IMR-90 (cell line): ENCODE measurements around the gene GRM4. TPM values are rescaled to one million over a fixed set of nuclear protein-coding genes. Genes with fewer than 3 reads are reported as not detected.

Experiments
- ATAC-seq: fragments of 200-7000 bp; cut with Tn5 transposase; 2 replicates; pipeline ENCODE4 v1.9.1; 2020; ENCODE audit warnings: low read depth, mild to moderate bottlenecking, moderate library complexity
- BruUV-seq: library from RNA; stranded (reverse); fragments of 400-500 nt; replicated peaks from 2 replicates; lab custom pipeline; 2021; lab: Mats Ljungman, UMichigan
- CTCF ChIA-PET: fragments of 300-600 bp; formaldehyde crosslinking; extraction: SDS; loops from one replicate; lab custom pipeline; 2021; ENCODE audit warnings: antibody characterized with exemption; lab: Yijun Ruan, JAX
- POLR2A ChIA-PET: fragments of 300-600 bp; sonication (Branson Sonifier 250); formaldehyde crosslinking; loops from one replicate; lab custom pipeline; 2022; ENCODE audit warnings: antibody characterized with exemption; ENCODE audit not compliant: unreplicated experiment; lab: Charles Lee
- DNase-seq: peaks from one replicate; pipeline ENCODE4 v3.0.0; 2013
- H2AFZ ChIP-seq: replicated peaks from 2 replicates; pipeline ENCODE3; 2013; ENCODE audit warnings: low read length, mild to moderate bottlenecking; ENCODE audit not compliant: poor library complexity
- H2AK5ac ChIP-seq: 2 replicates; pipeline ENCODE4 v1.6.1; 2013; ENCODE audit warnings: low read depth, low read length, inconsistent platforms
- H2AK9ac ChIP-seq: replicated peaks from 2 replicates; pipeline ENCODE3; 2013; ENCODE audit warnings: mild to moderate bottlenecking, low read depth, low read length, moderate library complexity; ENCODE audit not compliant: poor library complexity
- H2BK120ac ChIP-seq: 2 replicates; pipeline ENCODE4 v1.6.1; 2013; ENCODE audit warnings: low read depth, low read length, inconsistent platforms
- H2BK15ac ChIP-seq: 3 replicates; pipeline ENCODE4 v1.6.1; 2013; ENCODE audit warnings: low read depth, low read length, inconsistent platforms
- H2BK20ac ChIP-seq: 2 replicates; pipeline ENCODE4 v1.6.1; 2013; ENCODE audit warnings: low read depth, mild to moderate bottlenecking, inconsistent platforms, low read length, moderate library complexity
- H2BK5ac ChIP-seq: 2 replicates; pipeline ENCODE4 v1.6.1; 2013; ENCODE audit warnings: mild to moderate bottlenecking, low read depth, low read length, inconsistent platforms; ENCODE audit not compliant: poor library complexity, severe bottlenecking
- H3K14ac ChIP-seq: replicated peaks from 2 replicates; pipeline ENCODE4 v1.6.1; 2013; ENCODE audit warnings: low read depth, low read length, inconsistent platforms
- H3K18ac ChIP-seq: 2 replicates; pipeline ENCODE4 v1.6.1; 2013; ENCODE audit warnings: low read depth, low read length, control low read depth
- H3K23ac ChIP-seq: 2 replicates; pipeline ENCODE4 v1.6.1; 2013; ENCODE audit warnings: low read depth, low read length, inconsistent platforms
- H3K27ac ChIP-seq: 2 replicates; pipeline ENCODE4 v1.5.1; 2013; ENCODE audit warnings: mild to moderate bottlenecking, control low read depth, low read length; ENCODE audit not compliant: insufficient read depth
- H3K27me3 ChIP-seq: 2 replicates; pipeline ENCODE4 v1.6.1; 2013; ENCODE audit warnings: low read length; ENCODE audit not compliant: control insufficient read depth, insufficient read depth
- H3K36me3 ChIP-seq: 2 replicates; pipeline ENCODE4 v1.6.1; 2013; ENCODE audit warnings: low read length, mixed read lengths; ENCODE audit not compliant: control insufficient read depth, insufficient read depth
- H3K4ac ChIP-seq: 2 replicates; pipeline ENCODE4 v1.6.1; 2013; ENCODE audit warnings: low read depth, low read length, inconsistent platforms
- H3K4me1 ChIP-seq: 2 replicates; pipeline ENCODE4 v1.6.1; 2013; ENCODE audit warnings: low read length, mixed read lengths; ENCODE audit not compliant: control insufficient read depth, insufficient read depth
- H3K4me2 ChIP-seq: 2 replicates; pipeline ENCODE4 v1.6.1; 2013; ENCODE audit warnings: low read depth, mild to moderate bottlenecking, control low read depth, low read length, moderate library complexity
- H3K4me3 ChIP-seq: 2 replicates; pipeline ENCODE4 v1.5.1; 2013; ENCODE audit warnings: low read depth, mild to moderate bottlenecking, control low read depth, low read length, moderate library complexity; ENCODE audit not compliant: insufficient read depth
- H3K56ac ChIP-seq: 2 replicates; pipeline ENCODE4 v1.6.1; 2013; ENCODE audit warnings: low read length, inconsistent platforms; ENCODE audit not compliant: insufficient read depth; ENCODE audit errors: extremely low read depth
- H3K79me1 ChIP-seq, 2 experiments: 2 replicates each; pipeline ENCODE4 v1.6.1; 2013; ENCODE audit warnings: low read length in 2 of 2, inconsistent platforms in 1 of 2, low read depth in 1 of 2
- H3K9ac ChIP-seq: 2 replicates; pipeline ENCODE4 v1.6.1; 2013; ENCODE audit warnings: low read depth, low read length, control low read depth
- H3K9me1 ChIP-seq: 2 replicates; pipeline ENCODE4 v1.6.1; 2013; ENCODE audit warnings: low read length, inconsistent platforms; ENCODE audit not compliant: insufficient read depth
- H3K9me3 ChIP-seq: 2 replicates; pipeline ENCODE4 v1.6.1; 2013; ENCODE audit warnings: low read length; ENCODE audit not compliant: control insufficient read depth, insufficient read depth
- H4K20me1 ChIP-seq: 2 replicates; pipeline ENCODE4 v1.6.1; 2013; ENCODE audit warnings: low read length, inconsistent platforms; ENCODE audit not compliant: insufficient read depth
- H4K5ac ChIP-seq: 2 replicates; pipeline ENCODE4 v1.6.1; 2013; ENCODE audit warnings: mild to moderate bottlenecking, low read depth, low read length, control low read depth
- H4K8ac ChIP-seq, 2 experiments: 2 replicates each; pipeline ENCODE4 v1.6.1; 2013; ENCODE audit warnings: low read depth in 2 of 2, low read length in 2 of 2, control low read depth in 1 of 2, inconsistent platforms in 1 of 2
- H4K91ac ChIP-seq: 2 replicates; pipeline ENCODE4 v1.6.1; 2013; ENCODE audit warnings: low read depth, low read length, inconsistent platforms; ENCODE audit not compliant: insufficient read depth
- FOS ChIP-seq: fragments of 150-350 bp; IDR thresholded peaks from 2 replicates; pipeline ENCODE4 v1.6.1; 2016; ENCODE audit warnings: low read depth, low read length
- MAFK ChIP-seq: IDR thresholded peaks from 2 replicates; pipeline ENCODE4 v1.6.1; 2012; ENCODE audit warnings: low read depth, low read length, improper control_type of control experiment
- SMC3 ChIP-seq: fragments of 150-350 bp; IDR thresholded peaks from 2 replicates; pipeline ENCODE4 v1.6.1; 2016; ENCODE audit warnings: low read depth, mild to moderate bottlenecking, antibody characterized with exemption, low read length, moderate library complexity
- WGBS, 2 experiments: methylation state at CpG; one replicate each; pipeline versions ENCODE4 v1.1.5 to v1.1.7; 2013; ENCODE audit warnings: missing lambda C conversion rate in 2 of 2; ENCODE audit not compliant: insufficient read length in 1 of 2; ENCODE audit errors: extremely low coverage in 2 of 2; 5-methylcytosine and 5-hydroxymethylcytosine counted together
- dilution Hi-C: fragments of 300-500 bp; cut with HindIII; formaldehyde crosslinking; loops from one replicate; pipeline ENCODE4 v1.14.3; 2018; ENCODE audit warnings: low sequenced_read_pairs; ENCODE audit not compliant: unreplicated experiment
- in situ Hi-C: fragments of 300-500 bp; cut with MboI; formaldehyde crosslinking; loops from 3 replicates; pipeline ENCODE4 v1.14.3; 2019; ENCODE audit warnings: low sequenced_read_pairs, inconsistent platforms, mixed read lengths
- intact Hi-C: fragments of 100-400 bp; cut with micrococcal nuclease; formaldehyde crosslinking; loops from 2 replicates; pipeline ENCODE4 v1.10.0; 2022
- polyA plus RNA-seq, 3 experiments: library from polyadenylated mRNA; depleted of rRNA; stranded (reverse); fragments of >200 nt; gene quantifications; 2 replicates each; pipeline ENCODE4 v1.2.3, GENCODE V29; 2012; ENCODE audit warnings: low replicate concordance in 1 of 3
- total RNA-seq: library from RNA; depleted of rRNA; stranded (reverse); fragments of >200 nt; gene quantifications from 2 replicates; pipeline ENCODE4 v1.2.3, GENCODE V29; 2012

The GRM4 gene
- total and polyA plus RNA-seq, 2 of the 4 experiments (the other 2 are of a cell fraction), result 0.02 TPM; not detected in 1

DNA sequence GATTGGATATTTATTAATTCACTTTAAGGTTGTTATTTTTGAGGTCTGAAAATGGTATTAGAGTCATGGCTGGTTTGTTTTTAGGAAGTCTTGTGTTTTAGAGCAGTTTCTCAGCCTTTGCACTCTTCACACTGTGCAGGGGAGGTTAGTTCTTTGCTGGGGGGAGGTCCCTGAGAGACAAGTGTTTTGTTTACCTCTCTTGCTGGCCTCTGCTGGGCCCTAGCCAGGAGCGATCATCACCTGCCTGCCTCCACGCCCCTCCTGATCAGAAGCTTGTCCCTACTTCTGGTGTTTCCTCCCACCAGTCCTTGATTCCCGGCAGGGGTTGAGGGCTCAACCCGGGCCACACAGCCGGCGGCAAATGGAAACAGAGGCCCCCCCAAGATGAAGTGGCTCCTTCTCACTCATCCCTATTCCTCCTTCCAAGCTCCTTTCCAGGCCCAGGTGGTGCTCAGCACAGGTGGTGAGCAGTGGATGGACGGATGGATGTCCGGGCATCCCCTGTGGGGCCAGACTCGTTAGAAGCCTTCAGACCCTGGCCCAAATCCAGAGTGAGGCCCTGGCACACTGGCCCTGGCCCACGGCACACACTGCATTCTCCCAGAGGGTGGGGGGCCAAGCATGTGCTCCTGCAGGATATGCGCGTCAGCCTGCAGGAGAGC, 51.3 kb downstream of the GRM4 start:
- no peak overlapping the region for H4K5ac ChIP-seq
- no peak overlapping the region for H2BK15ac ChIP-seq
- no peak overlapping the region for H3K9ac ChIP-seq
- WGBS, 2 experiments, result 100% methylated on average over 2 of the region's 12 CpGs; no CpG with 5 or more reads in 1 of the 2 experiments
- H3K23ac ChIP-seq, result no peak overlapping the region
- dilution Hi-C loops, result no loop called here
- H4K91ac ChIP-seq, result no peak overlapping the region
- in situ Hi-C loops, result no loop called here
- TF ChIP-seq FOS (no peak), SMC3 (no peak), MAFK (no peak)
- H4K20me1 ChIP-seq, result no peaks in the 10 kb centered on the region
- H4K8ac ChIP-seq, result no peak overlapping the region
- H3K18ac ChIP-seq, result no peak overlapping the region
- peaks cover 4% of the 10 kb centered on the region; the same call in 1 of the 2 replicates for H3K9me3 ChIP-seq
- H3K56ac ChIP-seq, result no peak overlapping the region
- intact Hi-C loops, result no loop called here
- H3K4me3 ChIP-seq, result no peak overlapping the region
- H2BK20ac ChIP-seq, result no peak overlapping the region
- H3K4me1 ChIP-seq, result no peaks in the 10 kb centered on the region
- no peak overlapping the region for H3K27ac ChIP-seq
- no peak overlapping the region for H2BK5ac ChIP-seq
- H3K14ac ChIP-seq, result no peak overlapping the region
- ChIA-PET CTCF (no interaction called here), POLR2A (interaction anchor here (0.5 kb wide), 1 partner anchor 51 kb away, joined by 3 read pairs; the partner anchor contains the start of gene GRM4)
- H3K79me1 ChIP-seq, result no peaks in the 10 kb centered on the region
- no TSS peak for BruUV-seq
- no peaks in the 10 kb centered on the region for H3K36me3 ChIP-seq
- H3K4ac ChIP-seq, result no peak overlapping the region
- H3K4me2 ChIP-seq, result no peak overlapping the region
- no peak overlapping the region for H2AK5ac ChIP-seq
- no peak overlapping the region for H2BK120ac ChIP-seq
- no peaks in the 10 kb centered on the region for H3K9me1 ChIP-seq
- peaks cover 57% of the 10 kb centered on the region for H3K27me3 ChIP-seq
- ATAC-seq, result no peak
- DNase-seq, result no peak
- H2AK9ac ChIP-seq, result no peak overlapping the region
- H2AFZ ChIP-seq, result no peak overlapping the region
